ENCODE measurements around the gene DPY19L3.

- TF ChIP-seq CTCF (IDR thresholded peaks at IDR 0.05) (no peak), POLR2A (IDR thresholded peaks at IDR 0.05) (no peak)
Observed at GRCh38 chr19:32415669-32416068, 10.1 kb downstream of the DPY19L3 start.

Measured in vagina (tissue), 2 donors.